Measurements from ENCODE around the gene TBC1D8. TPM values are rescaled to one million over a fixed set of nuclear protein-coding genes. Genes with fewer than 3 reads are reported as not detected.

Gene TBC1D8
- total RNA-seq, 1 donor from 2014 or later = 32.4 TPM

GRCh38 chr2:101026923-101027469 lies 124.2 kb downstream of the TBC1D8 start:
- DNase-seq = no peak

GRCh38 chr2:101026253-101026701 lies 124.9 kb downstream of the TBC1D8 start:
- no peak for DNase-seq

- no peak for DNase-seq
Measured at GRCh38 chr2:101025561-101025960, 125.6 kb downstream of the TBC1D8 start.

DNA sequence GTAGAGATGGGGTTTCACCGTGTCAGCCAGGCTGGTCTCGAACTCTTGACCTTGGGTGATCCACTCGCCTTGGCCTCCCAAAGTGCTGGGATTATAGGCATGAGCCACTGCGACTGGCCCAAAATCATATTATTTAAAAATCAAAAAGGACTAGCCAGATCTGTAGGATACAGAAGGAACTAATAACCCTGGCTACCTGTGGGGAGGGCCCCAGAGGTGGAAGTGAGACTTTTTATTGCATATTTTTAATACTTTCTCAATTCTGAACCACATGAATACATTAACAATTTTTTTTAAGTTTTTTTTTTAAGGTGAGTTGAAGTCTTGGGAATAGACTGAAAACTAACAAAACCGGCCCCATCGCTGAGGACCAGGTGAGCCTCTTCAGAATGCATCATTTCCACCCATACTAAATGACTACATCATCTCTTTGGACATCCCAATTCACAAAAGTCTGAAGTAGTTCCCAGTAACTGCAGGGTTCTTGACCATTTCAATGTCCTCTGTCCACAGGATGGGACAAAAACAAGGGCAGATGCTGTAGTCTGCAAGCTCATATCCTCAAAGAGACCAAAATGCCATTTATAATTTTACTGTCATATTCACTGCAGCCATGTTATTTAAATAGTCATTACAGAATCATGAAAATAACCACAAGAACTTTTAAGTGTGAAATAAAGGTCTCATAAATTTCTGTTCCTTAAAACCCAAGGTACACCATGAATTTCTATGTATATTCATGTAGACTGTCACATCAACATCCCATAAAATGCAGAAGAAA lies 127.7 kb downstream of the TBC1D8 start:
- no peak for DNase-seq

DNA sequence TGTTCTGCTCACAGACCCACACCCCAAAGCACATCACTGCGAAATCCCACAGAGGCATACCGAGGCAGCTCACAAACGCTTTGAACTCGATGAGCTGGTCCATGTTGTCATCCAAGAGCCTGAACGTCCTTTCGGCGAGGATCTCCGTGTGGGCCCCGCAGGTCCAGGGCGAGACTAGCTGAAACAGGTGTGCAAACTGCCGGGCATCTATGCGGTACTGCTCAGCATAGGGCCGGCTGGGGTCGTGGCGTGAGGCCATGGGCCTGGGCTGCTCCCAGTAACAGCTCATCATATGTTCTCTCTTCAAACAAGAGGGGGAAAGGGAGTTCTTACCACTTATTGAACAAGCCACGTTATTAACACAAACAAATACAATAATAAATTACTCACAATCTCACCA lies 129.0 kb downstream of the TBC1D8 start:
- DNase-seq = no peak

DNA sequence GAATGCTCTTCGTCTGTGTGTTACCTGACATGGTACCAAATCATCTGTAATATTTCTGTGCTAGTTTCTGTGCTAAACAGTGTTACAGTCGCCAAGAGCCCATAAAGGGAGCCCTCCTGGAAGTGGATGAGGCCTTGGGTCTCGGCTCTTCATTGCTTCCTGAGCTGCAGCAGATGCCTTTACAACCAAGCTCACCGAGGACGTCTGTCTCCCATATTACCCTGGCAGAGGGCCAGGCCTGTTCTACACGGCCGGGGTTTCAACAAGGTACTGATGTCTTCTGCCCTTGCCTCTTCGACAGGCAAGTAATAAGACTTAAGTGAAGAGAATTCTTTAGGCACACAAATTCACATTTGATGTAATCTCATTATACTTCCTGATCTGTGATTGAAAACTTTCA lies 132.2 kb downstream of the TBC1D8 start:
- DNase-seq = peak; percentile 27

DNA sequence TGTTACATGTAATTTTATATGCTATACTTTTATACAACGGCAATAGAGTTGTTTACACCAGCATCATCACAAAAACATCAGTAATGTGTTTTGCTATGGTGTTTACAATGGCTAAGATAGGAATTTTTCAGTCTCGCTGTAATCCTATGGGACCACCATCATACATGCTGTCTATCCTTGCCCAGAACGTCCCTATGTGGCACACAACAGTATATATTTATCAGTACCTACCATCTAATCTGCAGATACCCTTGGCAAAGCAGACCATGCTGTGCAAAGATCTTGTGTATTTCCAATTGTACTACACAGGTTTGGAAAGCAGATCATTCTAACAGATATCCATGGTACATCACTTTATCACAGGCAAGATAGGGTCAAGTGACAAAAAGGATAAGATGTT lies 133.8 kb downstream of the TBC1D8 start:
- no peak for DNase-seq

GRCh38 chr2:101014264-101014857 lies 136.8 kb downstream of the TBC1D8 start:
- no peak for DNase-seq

- peak; percentile 79 for DNase-seq
Measured at GRCh38 chr2:101012706-101013181, 138.4 kb downstream of the TBC1D8 start.

DNA sequence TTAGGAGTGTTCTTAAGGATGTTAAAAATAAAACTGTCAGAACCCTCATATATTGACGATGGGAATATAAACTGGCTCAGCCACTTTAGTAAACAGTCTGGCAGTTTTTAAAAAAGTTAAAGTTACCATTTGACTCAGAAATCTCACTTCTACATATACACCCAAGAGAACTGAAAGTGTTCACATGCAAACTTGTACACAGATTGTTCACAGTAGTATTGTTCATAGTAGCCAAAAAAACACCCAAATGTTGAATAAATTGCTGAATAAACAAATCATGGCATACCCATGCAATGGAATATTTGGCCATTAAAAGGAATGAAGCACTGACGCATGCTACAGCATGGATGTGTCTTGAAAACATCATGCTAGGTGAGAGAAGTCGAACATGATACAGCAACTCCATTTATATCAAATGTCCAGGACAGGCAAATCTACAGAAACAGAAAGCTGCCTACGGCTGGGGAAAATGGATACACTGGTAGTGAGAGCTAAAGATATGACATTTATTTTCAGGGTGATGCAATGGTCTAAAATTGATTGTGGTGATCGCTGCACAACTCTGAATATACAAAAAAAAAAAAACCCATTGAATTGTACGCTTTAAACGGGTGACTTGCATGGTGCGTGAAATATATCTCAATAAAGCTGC lies 139.0 kb downstream of the TBC1D8 start:
- no peak for DNase-seq

- no peak for DNase-seq
Measured at GRCh38 chr2:101011152-101011551, 140.0 kb downstream of the TBC1D8 start.

- DNase-seq = no peak
Measured at GRCh38 chr2:101007415-101008345, 143.5 kb downstream of the TBC1D8 start.

- no peak for DNase-seq
Measured at GRCh38 chr2:101006065-101006715, 145.0 kb downstream of the TBC1D8 start.

GRCh38 chr2:101004620-101005325 lies 146.4 kb downstream of the TBC1D8 start:
- DNase-seq = no peak

- DNase-seq = peak; percentile 7
Measured at GRCh38 chr2:101003278-101003775, 147.9 kb downstream of the TBC1D8 start.

DNA sequence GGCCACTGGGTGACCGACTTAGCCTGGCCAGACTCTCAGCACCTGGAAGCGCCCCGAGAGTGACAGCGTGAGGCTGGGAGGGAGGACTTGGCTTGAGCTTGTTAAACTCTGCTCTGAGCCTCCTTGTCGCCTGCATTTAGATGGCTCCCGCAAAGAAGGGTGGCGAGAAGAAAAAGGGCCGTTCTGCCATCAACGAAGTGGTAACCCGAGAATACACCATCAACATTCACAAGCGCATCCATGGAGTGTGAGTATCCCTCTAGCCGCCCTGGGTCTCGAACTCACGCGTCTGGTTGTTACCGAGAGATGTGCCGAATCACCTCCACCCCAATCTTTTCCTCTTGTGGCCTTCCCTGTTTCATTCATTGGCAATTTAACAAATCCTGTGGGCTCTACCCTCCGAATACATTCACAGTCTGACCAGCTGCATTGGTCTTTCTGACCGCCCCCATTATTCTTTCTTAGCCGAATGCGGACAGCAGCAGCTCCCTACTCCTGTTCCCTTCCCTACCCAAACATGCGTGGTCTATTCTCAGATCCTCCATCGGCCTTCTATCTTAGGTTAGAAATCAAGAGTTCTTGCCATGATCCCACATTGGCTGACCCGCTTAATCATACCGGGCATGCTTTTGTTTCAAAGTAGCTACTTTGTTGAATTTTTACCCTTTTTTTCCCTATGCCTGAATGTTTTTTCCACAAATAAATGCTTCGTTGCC lies 148.5 kb downstream of the TBC1D8 start:
- no peak for DNase-seq

DNA sequence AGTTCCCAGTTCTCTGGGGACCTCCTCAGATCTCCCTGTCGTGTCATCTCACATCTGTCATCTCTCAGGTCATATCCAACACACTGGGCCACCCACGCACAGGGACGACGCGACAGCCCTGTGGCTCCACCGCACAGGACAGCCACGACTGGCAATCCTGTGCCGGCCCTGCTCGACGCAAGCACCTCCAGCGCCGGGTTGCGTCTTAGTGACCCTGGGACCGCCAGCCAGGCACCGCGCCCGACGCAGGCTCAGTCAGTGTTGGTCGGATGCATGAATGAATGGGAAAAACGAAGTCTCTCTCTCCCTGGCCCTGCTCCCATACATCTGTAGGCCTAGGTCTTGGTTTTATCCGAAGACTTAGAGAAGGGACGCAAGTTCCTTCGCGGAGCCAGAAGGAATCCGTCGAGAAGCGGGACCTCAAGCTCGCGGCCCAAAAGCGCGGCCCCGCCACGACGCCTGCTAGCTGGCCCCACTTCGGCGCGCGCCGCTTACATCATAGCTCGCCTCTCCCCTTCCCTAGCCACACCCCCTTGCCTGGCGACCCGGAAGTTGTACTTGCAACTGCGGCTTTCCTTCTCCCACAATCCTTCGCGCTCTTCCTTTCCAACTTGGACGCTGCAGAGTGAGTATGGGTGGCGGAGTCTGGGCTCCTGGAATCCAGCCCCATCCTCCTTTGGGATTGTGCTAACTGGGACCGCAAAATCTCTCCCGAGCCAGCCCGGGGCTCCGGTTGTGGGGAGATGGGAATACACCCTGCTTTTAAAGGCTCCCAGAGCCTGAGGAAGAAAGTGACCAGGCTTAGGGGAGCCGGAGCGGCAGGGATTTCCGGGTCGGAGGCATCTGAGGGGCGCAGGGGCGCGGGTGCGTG lies 149.3 kb downstream of the TBC1D8 start, which contains the start of gene RPL31:
Gene RPL31 (plus strand): TSS at position 599 of the 871 bp plus-strand sequence. CDS start 413 bp downstream, outside the sequence.
- peak; percentile 99 for DNase-seq

GRCh38 chr2:100999995-101000394 lies 151.2 kb downstream of the TBC1D8 start:
- no peak for DNase-seq

- no peak for DNase-seq
Measured at GRCh38 chr2:100998235-100998573, 153.0 kb downstream of the TBC1D8 start.

All from tongue (tissue), 2 donors.